ENCODE data around the gene FER.

- TF ChIP-seq CTCF (IDR thresholded peaks at IDR 0.05; ENCODE audit: poor library complexity, severe bottlenecking) (no peak), RAD21 (conservative IDR thresholded peaks at IDR 0.05) (no peak), SMC3 (conservative IDR thresholded peaks at IDR 0.05; ENCODE audit: poor library complexity) (no peak), EZH2 (IDR thresholded peaks at IDR 0.05; ENCODE audit: borderline replicate concordance, insufficient read depth, low read length, poor library complexity, severe bottlenecking) (no peak), EP300 (conservative IDR thresholded peaks at IDR 0.05; ENCODE audit: poor library complexity, severe bottlenecking) (no peak)
These were observed 286.6 kb downstream of the FER start for GRCh38 chr5:109034306-109034705.
